Vagina (tissue), 2 donors: ENCODE results near the gene TSPAN14.

Experiments
- POLR2A ChIP-seq, 2 donors: fragments of 450-650 bp; IDR thresholded peaks; one replicate each; pipeline ENCODE4 v1.6.1; 2017; ENCODE audit warnings: antibody characterized with exemption in 2 of 2, mild to moderate bottlenecking in 2 of 2, moderate library complexity in 2 of 2
- TF ChIP-seq, protein P1 (sequence below), 3 experiments: fragments of 450-650 bp in 2 of 3; fragments of 200-600 bp in 1 of 3; sonication (generic) in 1 of 3; IDR thresholded peaks; one replicate each; pipeline ENCODE4 v1.5.1; 2017 to 2019; ENCODE audit warnings: antibody characterized with exemption in 3 of 3, mild to moderate bottlenecking in 2 of 3, moderate library complexity in 2 of 3

DNA sequence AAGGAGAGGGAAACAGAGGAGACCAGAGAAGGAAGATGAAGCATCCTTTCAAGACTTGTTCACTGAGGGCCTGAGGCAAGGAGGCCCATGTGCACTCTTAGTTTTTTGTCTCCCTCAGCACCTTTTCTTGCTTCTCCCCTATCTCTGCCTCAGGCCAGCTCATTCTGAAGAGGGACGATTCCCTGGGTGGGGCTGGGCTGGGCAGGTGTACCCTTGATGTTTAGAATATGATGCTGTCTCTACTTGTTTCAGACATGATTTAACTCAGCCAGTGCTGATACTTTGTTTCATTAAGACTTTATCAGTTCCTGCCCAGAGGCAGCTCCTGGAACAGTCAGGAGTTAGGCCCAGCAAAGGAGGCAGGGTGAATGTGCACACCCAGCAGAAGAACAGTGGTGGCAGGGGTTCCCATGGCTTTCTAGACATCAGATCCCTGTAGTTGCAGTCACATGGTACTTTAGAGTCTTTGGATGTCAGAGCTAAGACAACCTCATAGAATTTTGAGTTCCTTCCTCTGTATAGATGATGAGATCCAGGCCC is 42.4 kb upstream of the TSPAN14 start:
- TF ChIP-seq, protein P1, sequence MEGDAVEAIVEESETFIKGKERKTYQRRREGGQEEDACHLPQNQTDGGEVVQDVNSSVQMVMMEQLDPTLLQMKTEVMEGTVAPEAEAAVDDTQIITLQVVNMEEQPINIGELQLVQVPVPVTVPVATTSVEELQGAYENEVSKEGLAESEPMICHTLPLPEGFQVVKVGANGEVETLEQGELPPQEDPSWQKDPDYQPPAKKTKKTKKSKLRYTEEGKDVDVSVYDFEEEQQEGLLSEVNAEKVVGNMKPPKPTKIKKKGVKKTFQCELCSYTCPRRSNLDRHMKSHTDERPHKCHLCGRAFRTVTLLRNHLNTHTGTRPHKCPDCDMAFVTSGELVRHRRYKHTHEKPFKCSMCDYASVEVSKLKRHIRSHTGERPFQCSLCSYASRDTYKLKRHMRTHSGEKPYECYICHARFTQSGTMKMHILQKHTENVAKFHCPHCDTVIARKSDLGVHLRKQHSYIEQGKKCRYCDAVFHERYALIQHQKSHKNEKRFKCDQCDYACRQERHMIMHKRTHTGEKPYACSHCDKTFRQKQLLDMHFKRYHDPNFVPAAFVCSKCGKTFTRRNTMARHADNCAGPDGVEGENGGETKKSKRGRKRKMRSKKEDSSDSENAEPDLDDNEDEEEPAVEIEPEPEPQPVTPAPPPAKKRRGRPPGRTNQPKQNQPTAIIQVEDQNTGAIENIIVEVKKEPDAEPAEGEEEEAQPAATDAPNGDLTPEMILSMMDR (IDR thresholded peaks at IDR 0.05) = no peak
- TF ChIP-seq POLR2A (IDR thresholded peaks at IDR 0.05) = no peak
